Sciatic nerve (tissue), 2 donors: ENCODE measurements around the gene SLC6A3. TPM values are rescaled to one million over a fixed set of nuclear protein-coding genes. Genes with fewer than 3 reads are reported as not detected.
"Not testable (repeated sequence)": the region's sequence is repeated elsewhere in the genome, so short reads cannot be mapped to it uniquely, and the experiment has no call there.

Source experiments
- ATAC-seq: fragments of 200-7000 bp; cut with Tn5 transposase; one replicate; pipeline ENCODE4 v1.9.1; 2020; ENCODE audit warnings: mild to moderate bottlenecking, moderate library complexity
- DNase-seq: peaks from one replicate; pipeline ENCODE4 v3.0.0-alpha.2; 2020; ENCODE audit warnings: low spot score
- intact Hi-C: fragments of 100-400 bp; cut with DNase I; formaldehyde crosslinking; loops from one replicate; pipeline ENCODE4 v1.14.2; 2022
- total RNA-seq: library from RNA; stranded (reverse); fragmentation: NEBNext Ultra II Directional; extraction: Animal tissue kit (Norgen Biotek cat#: 25700); gene quantifications from one replicate; pipeline ENCODE4 v1.2.1, GENCODE V29; 2021
- donor health status: DM: no; HTN: no; CAD: no.
- donor health status: DM: no; HTN: no; CAD: no.

SLC6A3 gene
- total RNA-seq, 1 donor from 2014 or later: not detected

GRCh38 chr5:1384521-1384920, 60.7 kb downstream of the SLC6A3 start:
- intact Hi-C loops: no loop called here
- DNase-seq (no peak), ATAC-seq (no peak)

DNA sequence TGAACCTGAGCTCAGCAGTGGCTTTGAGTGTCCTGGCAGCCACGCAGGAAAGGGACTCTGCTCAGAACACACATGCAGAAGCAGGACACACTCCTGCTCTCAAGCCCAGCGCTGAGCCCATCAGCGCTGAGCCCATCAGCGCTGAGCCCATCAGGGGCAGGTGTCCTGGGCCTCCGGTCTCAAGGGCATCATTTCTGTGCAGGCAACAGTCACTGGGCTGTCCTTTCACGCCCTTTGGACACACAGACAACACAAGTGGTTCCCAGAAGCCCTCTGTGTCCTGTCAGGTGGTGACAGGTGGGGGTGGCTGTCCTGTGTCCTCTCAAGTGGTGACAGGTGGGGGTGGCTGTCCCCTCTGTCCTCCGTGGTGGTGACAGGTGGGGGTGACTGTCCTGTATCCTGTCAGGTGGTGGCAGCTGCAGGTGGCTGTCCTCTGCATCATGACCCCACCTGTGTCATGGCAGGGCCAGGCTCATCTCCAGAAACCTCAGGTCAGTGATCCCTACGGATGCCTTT, 61.3 kb downstream of the SLC6A3 start:
- intact Hi-C loops: no loop called here
- ATAC-seq (no peak), DNase-seq (no peak)

DNA sequence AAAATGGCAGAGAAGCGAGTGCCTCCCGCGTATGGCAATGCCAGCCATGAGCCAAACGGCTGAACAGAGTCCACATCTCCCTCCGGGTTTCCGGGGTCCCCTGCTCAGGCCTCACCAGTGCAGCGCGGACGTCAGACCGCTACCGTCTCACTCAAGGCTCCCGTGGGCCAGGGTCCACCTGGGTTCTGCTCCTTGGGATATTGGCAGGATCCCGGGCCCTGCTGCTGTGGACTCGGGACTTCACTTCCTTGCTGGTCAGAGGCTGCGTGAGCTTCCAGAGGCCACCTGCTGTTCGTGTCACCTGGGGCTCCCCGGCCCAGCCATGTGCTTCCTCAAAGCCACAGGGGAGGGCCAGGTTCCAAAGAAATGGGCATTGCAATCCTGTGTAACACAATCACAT, 61.9 kb downstream of the SLC6A3 start:
- intact Hi-C loops: no loop called here
- ATAC-seq (no peak), DNase-seq (no peak)

DNA sequence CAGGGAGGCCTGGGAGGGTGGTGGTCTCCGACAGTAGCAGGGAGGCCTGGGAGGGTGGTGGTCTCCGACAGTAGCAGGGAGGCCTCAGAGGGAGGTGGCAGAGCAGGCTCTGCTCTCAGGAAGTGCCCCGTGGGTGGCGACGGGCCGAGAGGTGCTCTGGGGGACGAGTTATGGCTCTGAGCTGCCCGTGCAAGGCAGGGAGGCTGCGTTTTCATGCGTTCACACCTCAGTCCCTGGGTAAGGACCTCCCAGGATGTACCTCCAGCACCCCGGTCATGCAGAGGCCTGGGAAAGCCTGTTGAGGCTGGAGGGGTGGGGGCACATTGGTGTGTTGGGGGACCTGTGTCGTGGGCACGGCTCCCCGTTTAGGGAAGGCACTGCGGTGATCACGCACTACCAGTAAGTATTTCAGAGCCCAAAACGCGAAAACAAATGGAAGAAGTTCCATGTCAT, 63.0 kb downstream of the SLC6A3 start:
- no peak for DNase-seq
- intact Hi-C loops: no loop called here
- ATAC-seq: no peak

GRCh38 chr5:1381370-1382247, 63.6 kb downstream of the SLC6A3 start:
- intact Hi-C loops: no loop called here
- ATAC-seq (no peak), DNase-seq (no peak)

DNA sequence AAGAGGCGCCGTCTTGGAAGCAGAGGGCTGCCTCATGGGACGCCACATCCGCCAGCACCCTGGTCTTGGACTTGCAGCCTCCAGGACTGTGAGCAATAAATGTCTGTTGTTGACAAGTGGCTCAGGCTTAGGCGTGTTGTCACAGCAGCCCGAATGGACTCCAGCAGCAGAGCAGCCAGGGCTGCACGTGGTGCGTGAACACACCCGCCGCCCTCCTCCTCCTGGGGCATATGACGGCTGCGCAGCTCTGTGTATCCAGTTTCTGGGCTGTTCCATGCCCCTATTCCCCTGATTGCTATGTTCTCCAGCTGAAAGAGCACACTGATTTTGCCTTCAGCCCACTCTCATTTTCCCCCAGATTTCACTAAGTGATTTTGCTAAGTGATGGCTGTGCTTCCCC, 64.3 kb downstream of the SLC6A3 start:
- no peak for DNase-seq
- no peak for ATAC-seq
- intact Hi-C loops: no loop called here

- peak; percentile 63 for ATAC-seq
- no peak for DNase-seq
- intact Hi-C loops: no loop called here
Observed at GRCh38 chr5:1380011-1380817, 65.0 kb downstream of the SLC6A3 start.

DNA sequence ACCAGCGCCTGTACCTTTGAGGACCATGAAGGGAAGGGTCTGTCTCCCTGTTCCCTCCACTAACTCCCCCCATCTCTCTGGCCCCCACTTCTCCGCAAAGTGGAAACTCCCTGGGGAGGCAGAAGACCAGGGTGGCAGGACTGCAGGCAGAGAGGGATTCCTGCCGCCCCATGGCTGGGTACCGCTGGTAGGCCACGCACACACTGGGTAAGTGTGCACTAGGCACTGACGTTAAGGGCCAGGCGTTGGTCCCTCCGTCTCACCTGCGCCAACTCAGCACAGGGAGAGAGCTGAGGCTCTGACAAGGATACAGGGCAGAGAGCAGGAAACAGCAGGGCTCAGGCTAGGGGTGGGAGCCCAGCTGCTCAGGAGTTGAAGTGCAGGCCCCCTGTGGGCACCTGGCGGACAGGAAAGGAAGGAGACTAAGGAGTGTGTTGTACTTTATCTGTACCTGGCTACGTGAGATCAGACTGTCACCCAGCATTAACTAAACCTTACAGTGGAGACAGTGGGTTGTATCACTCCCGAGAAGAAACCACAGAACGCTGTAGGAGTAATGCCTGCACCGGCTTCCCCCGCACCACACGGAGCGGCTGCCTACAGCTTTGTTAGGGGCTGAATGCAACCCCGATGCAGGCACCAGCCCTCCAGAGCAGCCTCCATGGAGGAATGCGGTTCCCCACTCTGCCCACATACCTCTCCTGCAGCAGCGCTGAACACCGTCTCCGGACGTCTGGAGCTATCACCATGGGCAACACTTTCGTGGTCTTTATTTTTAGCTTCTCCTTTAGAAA, 66.2 kb downstream of the SLC6A3 start:
- ATAC-seq (no peak), DNase-seq (no peak)
- intact Hi-C loops: no loop called here

- intact Hi-C loops: no loop called here
- DNase-seq (no peak), ATAC-seq (no peak)
Observed at GRCh38 chr5:1378096-1378495, 67.1 kb downstream of the SLC6A3 start.

GRCh38 chr5:1376981-1377380, 68.3 kb downstream of the SLC6A3 start:
- no peak for ATAC-seq
- no peak for DNase-seq
- intact Hi-C loops: no loop called here

- DNase-seq (no peak), ATAC-seq (no peak)
- intact Hi-C loops: no loop called here
Observed at GRCh38 chr5:1375871-1376810, 69.1 kb downstream of the SLC6A3 start.

DNA sequence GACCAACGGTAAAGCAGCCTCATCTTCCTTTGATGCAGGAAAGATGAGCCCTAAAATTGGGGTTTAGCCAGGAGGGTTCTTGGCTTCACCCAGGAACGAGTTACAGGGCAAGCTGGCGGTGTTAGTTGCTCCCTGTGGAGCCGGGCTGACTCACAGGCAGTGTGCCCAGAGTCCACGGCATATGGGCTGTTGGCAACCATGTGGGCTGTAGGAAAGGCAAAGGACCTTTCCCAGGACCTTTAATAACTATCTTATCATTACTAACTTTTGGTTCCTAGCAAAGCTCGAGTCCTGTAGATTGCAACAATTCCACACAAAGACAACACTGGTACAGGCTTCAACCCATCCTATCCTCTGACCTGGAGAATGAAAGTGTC, 70.6 kb downstream of the SLC6A3 start:
- no peak for ATAC-seq
- no peak for DNase-seq
- intact Hi-C loops: no loop called here

GRCh38 chr5:1374030-1374678, 71.1 kb downstream of the SLC6A3 start:
- ATAC-seq (no peak), DNase-seq (no peak)
- intact Hi-C loops: no loop called here

DNA sequence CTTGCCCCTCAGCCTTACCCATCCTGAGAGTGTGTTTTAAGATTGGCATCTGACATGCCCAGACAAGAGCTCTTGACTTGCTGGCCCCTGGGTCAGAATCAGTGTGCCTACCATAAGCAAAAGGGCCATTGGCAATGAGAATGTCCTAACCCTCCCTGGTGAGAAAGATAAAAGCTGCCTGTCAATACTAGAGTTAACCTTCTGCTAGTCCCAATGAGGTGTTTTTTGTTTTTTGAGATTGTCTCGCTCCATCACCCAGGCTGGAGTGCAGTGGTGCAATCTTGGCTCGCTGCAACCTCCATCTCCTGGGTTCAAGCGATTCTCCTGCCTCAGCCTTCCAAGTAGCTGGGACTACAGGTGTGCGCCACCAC, 73.3 kb downstream of the SLC6A3 start:
- DNase-seq, ATAC-seq, intact Hi-C loops: not testable (repeated sequence)

DNA sequence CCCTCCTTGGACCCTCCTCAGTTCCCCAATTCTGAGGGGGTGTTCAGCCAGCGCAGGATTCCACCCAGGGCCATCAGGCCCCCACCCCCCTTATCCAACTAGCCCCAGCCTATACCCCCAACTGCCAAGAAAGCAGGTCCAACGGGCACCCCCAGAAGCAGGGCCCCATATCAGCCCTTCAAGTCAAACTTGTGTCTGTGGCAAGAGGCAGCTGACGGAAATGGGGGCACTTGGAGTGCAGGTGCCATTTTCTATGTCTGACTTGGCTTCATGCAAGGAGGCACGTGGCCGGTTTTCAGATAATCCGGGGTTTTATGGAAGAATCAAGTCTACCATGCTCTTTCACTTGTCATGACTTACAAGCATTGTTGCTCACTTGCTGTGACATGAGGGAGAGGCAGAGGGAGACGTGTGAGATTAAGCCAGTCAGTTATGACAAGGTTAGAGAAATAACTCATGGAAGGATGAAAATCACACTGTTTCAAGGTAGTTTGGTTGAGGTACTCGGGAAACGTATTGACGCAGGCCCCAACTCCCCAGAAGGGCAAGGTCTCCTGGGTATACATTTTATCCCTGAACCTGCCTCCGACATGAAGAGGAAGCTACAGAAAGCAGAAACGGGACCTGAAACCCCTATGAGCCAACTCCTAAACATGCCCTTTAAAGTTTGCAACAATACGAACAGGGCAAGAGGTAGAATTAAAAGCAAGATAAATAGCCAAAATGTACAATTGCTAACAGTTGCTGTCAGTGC, 73.8 kb downstream of the SLC6A3 start:
- DNase-seq (no peak), ATAC-seq (no peak)
- intact Hi-C loops: no loop called here

DNA sequence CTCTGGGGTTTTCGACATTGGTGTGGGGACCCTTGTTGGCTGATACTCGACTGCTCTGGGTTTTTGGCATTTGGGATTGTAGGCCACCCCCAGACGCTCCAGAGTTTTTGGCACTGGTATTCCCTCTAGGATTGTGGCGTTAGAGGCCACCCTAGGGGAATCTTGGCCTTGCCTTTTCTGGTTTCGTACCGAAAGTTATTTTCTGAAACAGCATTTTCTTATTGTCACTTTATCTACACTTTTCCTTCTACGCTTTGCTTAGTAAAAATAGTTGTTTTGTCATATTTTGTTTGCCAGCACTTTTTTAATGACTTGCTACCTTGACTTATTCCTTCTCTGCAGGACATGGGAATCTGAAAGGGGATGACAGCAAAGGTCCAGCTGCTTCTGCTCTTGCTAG, 75.2 kb downstream of the SLC6A3 start:
- intact Hi-C loops: no loop called here
- ATAC-seq (no peak), DNase-seq (no peak)

DNA sequence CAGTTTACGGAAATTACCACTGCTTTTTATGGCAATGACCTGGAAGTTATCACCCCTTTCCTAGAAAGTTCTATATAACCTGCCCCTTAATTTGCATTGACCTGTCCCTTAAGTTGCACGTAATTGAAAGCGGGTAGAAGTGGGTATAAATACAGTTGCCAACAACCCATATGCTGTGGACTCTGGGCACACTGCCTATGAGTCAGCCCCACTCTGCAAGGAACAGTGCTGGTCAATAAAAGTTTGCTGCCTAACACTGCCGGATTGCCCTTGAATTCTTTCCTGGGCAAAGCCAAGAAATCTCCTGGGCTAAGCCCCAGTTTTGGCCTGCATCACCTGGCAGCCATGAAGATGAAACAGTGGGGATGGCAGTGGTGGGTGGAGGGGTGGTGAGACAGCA, 76.5 kb downstream of the SLC6A3 start:
- ATAC-seq (no peak), DNase-seq (no peak)
- intact Hi-C loops: no loop called here
